HepG2 (cell line): Measurements from ENCODE around the gene RNU1-1.
"Not testable (repeated sequence)": the region's sequence is repeated elsewhere in the genome, so short reads cannot be mapped to it uniquely, and the experiment has no call there.

Source experiments
- ASH2L ChIP-seq: fragments of 300-600, 200-600 bp; sonication (generic); IDR thresholded peaks from 2 replicates; pipeline ENCODE4 v1.7.0; 2017; ENCODE audit warnings: low read depth, mild to moderate bottlenecking, moderate library complexity, mixed read lengths, low read length; ENCODE audit not compliant: insufficient read length
- ATF7 ChIP-seq, 2 experiments: fragments of 450-650 bp in 1 of 2; sonication (generic) in 1 of 2; formaldehyde crosslinking in 1 of 2; IDR thresholded peaks; 2 replicates each; pipeline versions ENCODE4 v1.4.0 to v1.6.1; 2016 to 2020; ENCODE audit warnings: antibody characterized with exemption in 1 of 2, mild to moderate bottlenecking in 1 of 2, missing genetic modification reagents in 1 of 2
- ATRX ChIP-seq: sonication (generic); formaldehyde crosslinking; IDR thresholded peaks from 2 replicates; pipeline ENCODE4 v1.4.0; 2020; ENCODE audit warnings: missing genetic modification reagents, borderline replicate concordance
- CBFB ChIP-seq: sonication (generic); formaldehyde crosslinking; IDR thresholded peaks from 2 replicates; pipeline ENCODE4 v1.4.0; 2020; ENCODE audit warnings: missing genetic modification reagents
- EP300 ChIP-seq, 3 experiments: sonication (generic) in 1 of 3; formaldehyde crosslinking in 1 of 3; IDR thresholded peaks; 2 replicates each; pipeline versions ENCODE4 v1.5.1 to v1.6.1; 2011 to 2020; ENCODE audit warnings: low read depth in 2 of 3, low read length in 2 of 3, borderline replicate concordance in 1 of 3, improper control_type of control experiment in 1 of 3, mild to moderate bottlenecking in 1 of 3, missing genetic modification reagents in 1 of 3, moderate library complexity in 1 of 3
- FOXK1 ChIP-seq: sonication (generic); formaldehyde crosslinking; IDR thresholded peaks from 2 replicates; pipeline ENCODE4 v1.4.0; 2020; ENCODE audit warnings: low read depth, missing genetic modification reagents, borderline replicate concordance
- GABPB1 ChIP-seq: IDR thresholded peaks from 2 replicates; pipeline ENCODE4 v1.6.1; 2016; ENCODE audit warnings: mild to moderate bottlenecking, missing genetic modification reagents, moderate library complexity, missing compliant biosample characterization
- NFYB ChIP-seq: sonication (generic); formaldehyde crosslinking; IDR thresholded peaks from 2 replicates; pipeline ENCODE4 v1.4.0; 2020; ENCODE audit warnings: missing genetic modification reagents
- POLR2A ChIP-seq, 2 experiments: IDR thresholded peaks; 2 replicates each; pipeline ENCODE4 v1.6.1; 2011; ENCODE audit warnings: low read depth in 2 of 2, low read length in 2 of 2, mild to moderate bottlenecking in 1 of 2, moderate library complexity in 1 of 2; ENCODE audit not compliant: insufficient read depth in 1 of 2
- POLR2AphosphoS5 ChIP-seq: IDR thresholded peaks from 2 replicates; pipeline ENCODE4 v1.6.1; 2012; ENCODE audit warnings: low read depth, low read length
- PRPF4 ChIP-seq: fragments of 200-400 bp; formaldehyde crosslinking; IDR thresholded peaks from 2 replicates; pipeline ENCODE4 v1.6.1; 2016; ENCODE audit warnings: low read length, low read depth; ENCODE audit not compliant: poor library complexity, severe bottlenecking
- ZNF878 ChIP-seq: sonication (generic); formaldehyde crosslinking; IDR thresholded peaks from 2 replicates; pipeline ENCODE4 v1.8.1; 2023; ENCODE audit warnings: mild to moderate bottlenecking, missing genetic modification reagents, moderate library complexity

- not testable (repeated sequence) for TF ChIP-seq NFYB; ATRX; ZNF878 (CRISPR knock-in tag); FOXK1 (CRISPR knock-in tag); POLR2A (IDR thresholded peaks at IDR 0.05; ENCODE audit: insufficient read depth in 1 of 2, low read depth in 2 of 2, low read length in 2 of 2); ATF7 (IDR thresholded peaks at IDR 0.05); ATF7 (CRISPR knock-in tag; IDR thresholded peaks at IDR 0.05); GABPB1; CBFB (CRISPR knock-in tag); PRPF4; EP300 (IDR thresholded peaks at IDR 0.05; ENCODE audit: low read depth in 2 of 2, low read length in 2 of 2); EP300 (CRISPR knock-in tag; IDR thresholded peaks at IDR 0.05; ENCODE audit: borderline replicate concordance); POLR2AphosphoS5; ASH2L
Measured at GRCh38 chr1:16508861-16509445, 5.1 kb downstream of the RNU1-1 start.
